Measurements from ENCODE around the gene BAIAP3. TPM values are rescaled to one million over a fixed set of nuclear protein-coding genes. Genes with fewer than 3 reads are reported as not detected.
"Not testable (repeated sequence)": the region's sequence is repeated elsewhere in the genome, so short reads cannot be mapped to it uniquely, and the experiment has no call there.

Gene BAIAP3
- total RNA-seq, 1 donor from 2014 or later = 6.9 TPM

- Mint-ChIP-seq H3K9me3 (no peaks in the 10 kb centered on the region), H3K27me3 (peaks cover 3% of the 10 kb centered on the region), H3K4me1 (ENCODE audit: unreplicated experiment) (no peaks in the 10 kb centered on the region), H3K4me3 (no peak overlapping the region), H3K27ac (no peak overlapping the region), H3K36me3 (no peaks in the 10 kb centered on the region)
- no peak for DNase-seq (ENCODE audit: extremely low spot score, unreplicated experiment)
- TF ChIP-seq, protein P1, sequence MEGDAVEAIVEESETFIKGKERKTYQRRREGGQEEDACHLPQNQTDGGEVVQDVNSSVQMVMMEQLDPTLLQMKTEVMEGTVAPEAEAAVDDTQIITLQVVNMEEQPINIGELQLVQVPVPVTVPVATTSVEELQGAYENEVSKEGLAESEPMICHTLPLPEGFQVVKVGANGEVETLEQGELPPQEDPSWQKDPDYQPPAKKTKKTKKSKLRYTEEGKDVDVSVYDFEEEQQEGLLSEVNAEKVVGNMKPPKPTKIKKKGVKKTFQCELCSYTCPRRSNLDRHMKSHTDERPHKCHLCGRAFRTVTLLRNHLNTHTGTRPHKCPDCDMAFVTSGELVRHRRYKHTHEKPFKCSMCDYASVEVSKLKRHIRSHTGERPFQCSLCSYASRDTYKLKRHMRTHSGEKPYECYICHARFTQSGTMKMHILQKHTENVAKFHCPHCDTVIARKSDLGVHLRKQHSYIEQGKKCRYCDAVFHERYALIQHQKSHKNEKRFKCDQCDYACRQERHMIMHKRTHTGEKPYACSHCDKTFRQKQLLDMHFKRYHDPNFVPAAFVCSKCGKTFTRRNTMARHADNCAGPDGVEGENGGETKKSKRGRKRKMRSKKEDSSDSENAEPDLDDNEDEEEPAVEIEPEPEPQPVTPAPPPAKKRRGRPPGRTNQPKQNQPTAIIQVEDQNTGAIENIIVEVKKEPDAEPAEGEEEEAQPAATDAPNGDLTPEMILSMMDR (conservative IDR thresholded peaks at IDR 0.05) = no peak
These were observed 7.1 kb upstream of the BAIAP3 start for GRCh38 chr16:1326391-1326790.

DNA sequence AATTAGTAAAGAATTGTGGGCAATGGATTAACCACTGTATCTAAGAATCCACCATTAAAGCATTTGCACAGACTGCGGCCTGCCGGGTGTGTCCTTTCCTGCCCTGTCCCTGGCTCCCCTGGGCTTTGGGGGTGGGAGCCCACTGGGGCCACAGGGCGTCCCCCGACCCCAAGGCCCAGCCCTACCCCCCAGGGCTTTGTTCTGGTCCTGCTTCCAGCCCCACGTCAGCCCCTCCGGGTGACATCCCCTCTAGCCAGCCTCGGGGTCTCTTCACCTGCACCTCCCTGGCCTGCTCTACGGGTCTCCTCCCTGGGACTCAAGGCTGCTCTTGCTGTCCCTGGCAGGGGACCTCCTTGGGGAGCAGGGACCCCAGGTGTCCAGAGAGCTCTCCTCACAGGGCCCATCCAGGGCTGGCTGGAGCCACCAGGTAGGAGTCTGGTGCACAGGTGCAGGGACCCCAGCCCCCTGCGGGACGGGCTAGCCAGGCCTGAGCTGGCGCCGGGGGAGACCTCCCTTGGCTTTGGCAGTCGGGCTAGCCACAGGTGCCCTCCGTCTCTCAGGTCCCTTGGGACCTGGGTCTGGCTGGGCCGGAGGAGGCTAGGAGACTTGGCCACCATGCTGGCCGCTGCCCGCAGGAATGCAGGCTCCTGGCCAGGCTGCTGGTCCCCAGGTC lies 6.4 kb upstream of the BAIAP3 start:
- H3K4me3 Mint-ChIP-seq = no peak overlapping the region
- no peak overlapping the region for H3K27ac Mint-ChIP-seq
- H3K9me3 Mint-ChIP-seq = no peaks in the 10 kb centered on the region
- H3K36me3 Mint-ChIP-seq = no peaks in the 10 kb centered on the region
- no peaks in the 10 kb centered on the region for H3K4me1 Mint-ChIP-seq (ENCODE audit: unreplicated experiment)
- TF ChIP-seq, protein P1 (conservative IDR thresholded peaks at IDR 0.05) = no peak
- DNase-seq (ENCODE audit: extremely low spot score, unreplicated experiment) = no peak
- H3K27me3 Mint-ChIP-seq = peaks cover 10% of the 10 kb centered on the region

- DNase-seq (ENCODE audit: extremely low spot score, unreplicated experiment) = no peak
- Mint-ChIP-seq H3K4me3 (no peak overlapping the region), H3K27ac (no peak overlapping the region), H3K36me3 (no peaks in the 10 kb centered on the region), H3K9me3 (no peaks in the 10 kb centered on the region), H3K27me3 (peaks cover 15% of the 10 kb centered on the region), H3K4me1 (ENCODE audit: unreplicated experiment) (no peaks in the 10 kb centered on the region)
- TF ChIP-seq, protein P1 (conservative IDR thresholded peaks at IDR 0.05) = no peak
These were observed 5.9 kb upstream of the BAIAP3 start for GRCh38 chr16:1327619-1327947.

GRCh38 chr16:1328136-1328535 lies 5.3 kb upstream of the BAIAP3 start:
- not testable (repeated sequence) for H3K4me1 Mint-ChIP-seq (ENCODE audit: unreplicated experiment); H3K27ac Mint-ChIP-seq; H3K36me3 Mint-ChIP-seq; H3K4me3 Mint-ChIP-seq; DNase-seq (ENCODE audit: extremely low spot score, unreplicated experiment); H3K9me3 Mint-ChIP-seq
- H3K27me3 Mint-ChIP-seq = peaks cover 18% of the 10 kb centered on the region

- H3K36me3 Mint-ChIP-seq; DNase-seq (ENCODE audit: extremely low spot score, unreplicated experiment); H3K4me1 Mint-ChIP-seq (ENCODE audit: unreplicated experiment); H3K27ac Mint-ChIP-seq; H3K9me3 Mint-ChIP-seq: not testable (repeated sequence)
- Mint-ChIP-seq H3K27me3 (peaks cover 18% of the 10 kb centered on the region), H3K4me3 (peak overlapping the region; percentile 31)
These were observed 4.5 kb upstream of the BAIAP3 start for GRCh38 chr16:1328961-1329360.

GRCh38 chr16:1330260-1330914 lies 3.1 kb upstream of the BAIAP3 start:
- H3K4me1 Mint-ChIP-seq (ENCODE audit: unreplicated experiment) = no peaks in the 10 kb centered on the region
- H3K27me3 Mint-ChIP-seq = peaks cover 29% of the 10 kb centered on the region
- TF ChIP-seq, protein P1 (conservative IDR thresholded peaks at IDR 0.05) = peak; percentile 73
- no peak overlapping the region for H3K4me3 Mint-ChIP-seq
- no peak for DNase-seq (ENCODE audit: extremely low spot score, unreplicated experiment)
- no peak overlapping the region for H3K27ac Mint-ChIP-seq
- H3K9me3 Mint-ChIP-seq = no peaks in the 10 kb centered on the region
- H3K36me3 Mint-ChIP-seq = no peaks in the 10 kb centered on the region
